OCI-LY7 (cell line): Measurements from ENCODE around the gene BAHCC1.

Experiments
- EZH2phosphoT487 ChIP-seq: fragments of 200-600 bp; sonication (generic); IDR thresholded peaks from 2 replicates; pipeline ENCODE4 v1.6.1; 2018; ENCODE audit warnings: low read depth, borderline replicate concordance, mild to moderate bottlenecking, mixed run types, antibody characterized with exemption, low read length, moderate library complexity, mixed read lengths
- TF ChIP-seq, protein P1 (sequence below): fragments of 200-600 bp; sonication (generic); conservative IDR thresholded peaks from 2 replicates; pipeline ENCODE4 v1.5.1; 2014; ENCODE audit warnings: mild to moderate bottlenecking, antibody characterized with exemption, low read length, moderate library complexity, mixed read lengths

DNA sequence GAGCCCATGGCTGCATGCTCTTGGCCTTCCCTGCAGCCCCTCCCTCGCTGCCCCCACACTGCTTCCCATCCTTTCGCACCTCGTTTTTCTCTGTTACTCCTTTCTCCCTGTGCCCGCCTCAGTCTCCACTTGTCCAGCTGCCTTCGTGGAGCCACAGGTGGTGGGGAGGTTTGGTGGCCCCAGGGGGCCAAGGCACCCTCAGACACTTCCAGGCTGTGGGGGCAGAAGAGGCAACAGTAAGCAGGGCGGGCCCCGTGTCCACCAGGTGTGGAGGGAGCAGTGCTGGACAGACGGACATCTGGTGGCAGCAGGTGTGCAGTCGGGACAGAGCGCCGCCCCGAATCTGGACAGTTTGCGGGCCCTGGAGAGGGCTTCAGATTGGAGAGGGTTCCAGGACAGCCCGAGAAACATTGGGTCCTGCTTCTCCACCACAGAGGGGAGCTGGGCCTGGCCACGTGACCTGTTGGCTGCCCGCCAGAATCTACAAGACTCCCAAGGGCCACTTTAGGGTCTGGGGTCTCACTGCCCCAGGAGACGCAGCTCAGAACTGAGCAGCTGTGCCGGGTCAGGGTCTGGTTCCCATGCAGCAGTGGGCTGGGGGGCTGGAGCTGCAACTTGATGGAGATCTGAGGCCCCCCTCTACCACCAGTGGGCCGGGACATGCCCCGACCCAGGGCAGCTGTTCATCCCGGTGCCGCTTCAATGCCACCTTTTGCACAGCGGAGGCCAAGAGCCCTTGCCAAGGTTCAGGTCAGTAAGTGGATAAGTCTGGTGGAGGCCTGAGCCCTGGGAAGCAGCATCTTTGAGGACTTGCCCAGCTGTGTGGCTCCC, 22.8 kb downstream of the BAHCC1 start:
- TF ChIP-seq, protein P1, sequence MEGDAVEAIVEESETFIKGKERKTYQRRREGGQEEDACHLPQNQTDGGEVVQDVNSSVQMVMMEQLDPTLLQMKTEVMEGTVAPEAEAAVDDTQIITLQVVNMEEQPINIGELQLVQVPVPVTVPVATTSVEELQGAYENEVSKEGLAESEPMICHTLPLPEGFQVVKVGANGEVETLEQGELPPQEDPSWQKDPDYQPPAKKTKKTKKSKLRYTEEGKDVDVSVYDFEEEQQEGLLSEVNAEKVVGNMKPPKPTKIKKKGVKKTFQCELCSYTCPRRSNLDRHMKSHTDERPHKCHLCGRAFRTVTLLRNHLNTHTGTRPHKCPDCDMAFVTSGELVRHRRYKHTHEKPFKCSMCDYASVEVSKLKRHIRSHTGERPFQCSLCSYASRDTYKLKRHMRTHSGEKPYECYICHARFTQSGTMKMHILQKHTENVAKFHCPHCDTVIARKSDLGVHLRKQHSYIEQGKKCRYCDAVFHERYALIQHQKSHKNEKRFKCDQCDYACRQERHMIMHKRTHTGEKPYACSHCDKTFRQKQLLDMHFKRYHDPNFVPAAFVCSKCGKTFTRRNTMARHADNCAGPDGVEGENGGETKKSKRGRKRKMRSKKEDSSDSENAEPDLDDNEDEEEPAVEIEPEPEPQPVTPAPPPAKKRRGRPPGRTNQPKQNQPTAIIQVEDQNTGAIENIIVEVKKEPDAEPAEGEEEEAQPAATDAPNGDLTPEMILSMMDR = no peak
- no peak for TF ChIP-seq EZH2phosphoT487
